GDM1 (cell line): Measurements from ENCODE around the gene REXO5.
"Not testable (repeated sequence)": the region's sequence is repeated elsewhere in the genome, so short reads cannot be mapped to it uniquely, and the experiment has no call there.

Source experiments
- DNase-seq: peaks from one replicate; lab custom pipeline; 2025; lab: John Stamatoyannopoulos, UW

REXO5 gene

GRCh38 chr16:20799599-20799998, 6.7 kb upstream of the REXO5 start:
- DNase-seq, result no peak

- DNase-seq, result no peak
Observed at GRCh38 chr16:20801278-20801677, 5.0 kb upstream of the REXO5 start.

- no peak for DNase-seq
Observed at GRCh38 chr16:20803192-20803560, 3.2 kb upstream of the REXO5 start.

- DNase-seq, result no peak
Observed at GRCh38 chr16:20803561-20804214, 2.6 kb upstream of the REXO5 start.

GRCh38 chr16:20805684-20806167, 601 bp upstream of the REXO5 start:
- not testable (repeated sequence) for DNase-seq

GRCh38 chr16:20807862-20808261, 1.5 kb downstream of the REXO5 start:
- no peak for DNase-seq

GRCh38 chr16:20811889-20812439, 5.6 kb downstream of the REXO5 start:
- DNase-seq, result no peak

GRCh38 chr16:20812510-20812909, 6.2 kb downstream of the REXO5 start:
- no peak for DNase-seq

- no peak for DNase-seq
Observed at GRCh38 chr16:20814784-20815183, 8.5 kb downstream of the REXO5 start.

- DNase-seq, result no peak
Observed at GRCh38 chr16:20818929-20819585, 12.7 kb downstream of the REXO5 start.

- no peak for DNase-seq
Observed at GRCh38 chr16:20821682-20822081, 15.4 kb downstream of the REXO5 start.

GRCh38 chr16:20822521-20823325, 16.4 kb downstream of the REXO5 start:
- DNase-seq, result no peak

- no peak for DNase-seq
Observed at GRCh38 chr16:20826039-20826566, 19.8 kb downstream of the REXO5 start.

- no peak for DNase-seq
Observed at GRCh38 chr16:20829536-20829935, 23.2 kb downstream of the REXO5 start.

- no peak for DNase-seq
Observed at GRCh38 chr16:20830372-20830771, 24.0 kb downstream of the REXO5 start.

- no peak for DNase-seq
Observed at GRCh38 chr16:20833086-20833485, 26.8 kb downstream of the REXO5 start.

GRCh38 chr16:20838240-20838639, 31.9 kb downstream of the REXO5 start:
- DNase-seq, result no peak

GRCh38 chr16:20839504-20839903, 33.2 kb downstream of the REXO5 start:
- DNase-seq, result no peak

GRCh38 chr16:20844054-20844453, 37.7 kb downstream of the REXO5 start:
- no peak for DNase-seq

GRCh38 chr16:20844588-20844987, 38.3 kb downstream of the REXO5 start:
- peak; percentile 57 for DNase-seq

- DNase-seq, result no peak
Observed at GRCh38 chr16:20846030-20846429, 39.7 kb downstream of the REXO5 start.

- no peak for DNase-seq
Observed at GRCh38 chr16:20846551-20846950, 40.2 kb downstream of the REXO5 start.
